Left kidney (tissue), 1 donor: Measurements from ENCODE around the gene ZCCHC17. TPM values are rescaled to one million over a fixed set of nuclear protein-coding genes. Genes with fewer than 3 reads are reported as not detected.

ENCODE experiments used
- polyA plus RNA-seq: library from polyadenylated mRNA; unstranded; fragments of 120-200 nt; gene quantifications from one replicate; pipeline ENCODE4 v1.2.1, GENCODE V29; 2013; ENCODE audit not compliant: insufficient read length

The ZCCHC17 gene
- polyA plus RNA-seq, 1 donor: 53.9 TPM

Other genes with a start within 250 kb of the ZCCHC17 start
- 140 TPM for gene PUM1, start 231.3 kb upstream of the ZCCHC17 start, polyA plus RNA-seq
- gene NKAIN1, start 57.1 kb upstream of the ZCCHC17 start, polyA plus RNA-seq: 3.4 TPM
- gene SNRNP40, start 244 bp upstream of the ZCCHC17 start, polyA plus RNA-seq: 82.5 TPM
- gene FABP3, start 76.0 kb downstream of the ZCCHC17 start, polyA plus RNA-seq: 79.3 TPM
- 40.9 TPM for gene SERINC2, start 116.2 kb downstream of the ZCCHC17 start, polyA plus RNA-seq